Measurements from ENCODE around the gene CHMP4B.

Gene CHMP4B, protein sequence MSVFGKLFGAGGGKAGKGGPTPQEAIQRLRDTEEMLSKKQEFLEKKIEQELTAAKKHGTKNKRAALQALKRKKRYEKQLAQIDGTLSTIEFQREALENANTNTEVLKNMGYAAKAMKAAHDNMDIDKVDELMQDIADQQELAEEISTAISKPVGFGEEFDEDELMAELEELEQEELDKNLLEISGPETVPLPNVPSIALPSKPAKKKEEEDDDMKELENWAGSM

DNA sequence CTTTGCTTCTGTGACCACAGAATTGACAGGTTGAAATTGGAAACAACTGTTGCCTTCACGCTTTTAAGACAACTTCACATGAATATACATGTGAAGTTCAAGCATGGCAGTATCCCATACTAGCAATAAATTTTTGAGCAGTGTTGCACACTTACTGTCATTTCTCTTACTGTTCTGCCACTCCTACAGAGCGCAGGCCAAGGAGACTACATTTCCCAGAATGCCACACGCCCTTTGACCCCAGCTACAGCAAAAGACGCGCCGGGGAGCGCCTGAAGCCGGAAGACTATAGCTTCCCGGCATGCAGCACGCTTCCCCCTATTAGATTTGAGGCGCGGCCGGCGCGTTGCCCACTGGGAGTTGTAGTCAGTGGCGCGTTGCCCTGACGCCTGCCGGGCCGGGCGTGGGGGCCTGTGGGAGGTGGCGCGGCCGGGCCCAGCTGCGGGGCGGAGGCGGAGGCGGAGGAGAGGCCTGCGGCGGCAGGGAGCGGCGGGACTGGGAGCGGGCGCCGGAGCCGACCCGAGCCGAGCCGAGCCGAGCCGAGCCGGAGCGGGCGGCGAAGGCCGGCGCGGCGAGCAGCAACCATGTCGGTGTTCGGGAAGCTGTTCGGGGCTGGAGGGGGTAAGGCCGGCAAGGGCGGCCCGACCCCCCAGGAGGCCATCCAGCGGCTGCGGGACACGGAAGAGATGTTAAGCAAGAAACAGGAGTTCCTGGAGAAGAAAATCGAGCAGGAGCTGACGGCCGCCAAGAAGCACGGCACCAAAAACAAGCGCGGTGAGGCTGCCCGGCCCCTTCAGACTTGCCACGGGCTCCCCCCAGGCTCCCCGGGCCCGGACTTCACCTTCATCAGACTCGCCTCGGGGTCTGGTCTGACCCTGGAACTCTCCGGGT is at the start of gene CHMP4B:
Gene CHMP4B (plus strand): TSS at position 464 of the 891 bp plus-strand sequence. CDS start 121 bp downstream, at position 585.
- Mint-ChIP-seq H3K27ac (peak within 1 kb of the TSS; percentile 94), H3K36me3 (peaks cover 13% of the 10 kb centered on the region), H3K4me3 (peak within 1 kb of the TSS; percentile 100), H3K4me1 (peaks cover 45% of the 10 kb centered on the region), H3K9me3 (no peaks in the 10 kb centered on the region), H3K27me3 (no peaks in the 10 kb centered on the region)

DNA sequence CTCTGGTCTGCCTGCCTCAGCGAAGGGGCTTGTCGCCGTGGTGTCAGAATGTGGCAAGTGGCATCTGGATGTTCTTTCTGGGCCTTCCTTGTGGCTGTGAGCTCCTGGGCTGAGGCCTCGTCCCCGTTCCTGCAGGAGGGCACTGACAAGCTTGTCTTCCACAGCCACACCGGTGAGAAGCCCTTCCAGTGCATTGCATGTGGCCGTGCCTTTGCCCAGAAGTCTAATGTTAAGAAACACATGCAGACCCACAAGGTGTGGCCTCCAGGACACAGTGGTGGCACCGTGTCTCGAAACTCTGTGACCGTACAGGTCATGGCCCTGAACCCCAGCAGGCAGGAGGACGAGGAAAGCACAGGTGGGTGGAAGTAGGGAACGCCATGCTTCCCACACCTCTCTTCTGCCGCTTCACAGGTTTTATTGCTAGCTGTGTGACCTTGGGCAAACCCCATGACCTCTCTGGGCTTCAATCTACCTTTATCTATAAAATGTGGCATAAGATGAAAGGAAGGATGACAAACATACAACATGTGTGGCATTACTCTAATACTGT is 49.4 kb upstream of the CHMP4B start:
- no peaks in the 10 kb centered on the region for H3K9me3 Mint-ChIP-seq
- H3K36me3 Mint-ChIP-seq = peaks cover 24% of the 10 kb centered on the region
- no peak overlapping the region for H3K4me3 Mint-ChIP-seq
- H3K27me3 Mint-ChIP-seq = no peaks in the 10 kb centered on the region
- H3K4me1 Mint-ChIP-seq = no peaks in the 10 kb centered on the region
- no peak overlapping the region for H3K27ac Mint-ChIP-seq

- Mint-ChIP-seq H3K27me3 (no peaks in the 10 kb centered on the region), H3K4me3 (no peak overlapping the region), H3K27ac (peak overlapping the region; percentile 30), H3K4me1 (no peaks in the 10 kb centered on the region), H3K36me3 (peaks cover 10% of the 10 kb centered on the region), H3K9me3 (no peaks in the 10 kb centered on the region)
These were observed 46.0 kb upstream of the CHMP4B start for GRCh38 chr20:33765099-33765498.

GRCh38 chr20:33765592-33765991 is 45.6 kb upstream of the CHMP4B start:
- Mint-ChIP-seq H3K4me3 (no peak overlapping the region), H3K4me1 (no peaks in the 10 kb centered on the region), H3K36me3 (peaks cover 10% of the 10 kb centered on the region), H3K27me3 (no peaks in the 10 kb centered on the region), H3K27ac (peak overlapping the region; percentile 30), H3K9me3 (no peaks in the 10 kb centered on the region)

DNA sequence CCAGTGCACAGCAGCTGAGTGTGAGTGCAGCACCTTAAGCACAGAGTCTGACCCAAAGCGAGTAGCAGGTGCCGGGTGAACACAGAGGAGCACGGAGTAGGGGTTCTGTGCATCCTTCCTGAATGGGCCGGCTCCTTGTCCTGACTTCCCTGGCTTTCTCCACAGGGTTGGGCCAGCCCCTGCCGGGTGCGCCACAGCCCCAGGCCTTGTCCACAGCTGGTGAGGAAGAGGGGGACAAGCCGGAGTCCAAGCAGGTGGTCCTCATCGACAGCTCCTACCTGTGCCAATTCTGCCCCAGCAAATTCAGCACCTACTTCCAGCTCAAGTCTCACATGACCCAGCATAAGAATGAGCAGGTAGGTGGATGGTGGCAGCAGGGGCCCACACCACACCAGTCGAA is 44.5 kb upstream of the CHMP4B start:
- H3K4me3 Mint-ChIP-seq = no peak overlapping the region
- no peak overlapping the region for H3K27ac Mint-ChIP-seq
- peaks cover 10% of the 10 kb centered on the region for H3K36me3 Mint-ChIP-seq
- H3K9me3 Mint-ChIP-seq = no peaks in the 10 kb centered on the region
- H3K27me3 Mint-ChIP-seq = no peaks in the 10 kb centered on the region
- no peaks in the 10 kb centered on the region for H3K4me1 Mint-ChIP-seq

GRCh38 chr20:33767777-33768138 is 43.4 kb upstream of the CHMP4B start:
- H3K4me3 Mint-ChIP-seq = no peak overlapping the region
- H3K4me1 Mint-ChIP-seq = no peaks in the 10 kb centered on the region
- H3K27me3 Mint-ChIP-seq = no peaks in the 10 kb centered on the region
- H3K27ac Mint-ChIP-seq = no peak overlapping the region
- H3K9me3 Mint-ChIP-seq = no peaks in the 10 kb centered on the region
- H3K36me3 Mint-ChIP-seq = peaks cover 10% of the 10 kb centered on the region

DNA sequence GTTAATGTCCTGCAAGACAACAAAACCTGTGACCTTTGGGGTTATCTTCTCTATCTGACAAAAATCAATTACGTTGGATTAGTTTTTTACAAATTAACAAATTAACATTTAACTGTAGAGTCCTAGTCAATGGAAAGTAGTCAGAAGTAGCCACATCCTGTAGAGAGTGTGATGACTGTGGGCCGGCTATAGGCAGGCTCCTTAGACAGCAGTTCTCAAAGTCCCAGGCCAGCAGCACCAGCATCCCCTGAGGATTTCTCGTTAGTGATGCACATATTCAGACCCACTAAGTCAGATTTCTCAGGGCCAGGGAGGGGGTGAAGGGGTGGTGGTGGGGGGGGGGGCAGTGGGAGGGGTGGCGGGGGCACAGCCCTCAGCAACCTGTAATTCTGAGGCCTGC is 42.1 kb upstream of the CHMP4B start:
- H3K27ac Mint-ChIP-seq = no peak overlapping the region
- no peaks in the 10 kb centered on the region for H3K4me1 Mint-ChIP-seq
- H3K4me3 Mint-ChIP-seq = no peak overlapping the region
- no peaks in the 10 kb centered on the region for H3K27me3 Mint-ChIP-seq
- H3K9me3 Mint-ChIP-seq = no peaks in the 10 kb centered on the region
- H3K36me3 Mint-ChIP-seq = peaks cover 13% of the 10 kb centered on the region

- H3K4me1 Mint-ChIP-seq = no peaks in the 10 kb centered on the region
- no peaks in the 10 kb centered on the region for H3K27me3 Mint-ChIP-seq
- H3K36me3 Mint-ChIP-seq = peaks cover 14% of the 10 kb centered on the region
- no peaks in the 10 kb centered on the region for H3K9me3 Mint-ChIP-seq
- H3K4me3 Mint-ChIP-seq = no peak overlapping the region
- no peak overlapping the region for H3K27ac Mint-ChIP-seq
These were observed 41.1 kb upstream of the CHMP4B start for GRCh38 chr20:33770005-33770404.

DNA sequence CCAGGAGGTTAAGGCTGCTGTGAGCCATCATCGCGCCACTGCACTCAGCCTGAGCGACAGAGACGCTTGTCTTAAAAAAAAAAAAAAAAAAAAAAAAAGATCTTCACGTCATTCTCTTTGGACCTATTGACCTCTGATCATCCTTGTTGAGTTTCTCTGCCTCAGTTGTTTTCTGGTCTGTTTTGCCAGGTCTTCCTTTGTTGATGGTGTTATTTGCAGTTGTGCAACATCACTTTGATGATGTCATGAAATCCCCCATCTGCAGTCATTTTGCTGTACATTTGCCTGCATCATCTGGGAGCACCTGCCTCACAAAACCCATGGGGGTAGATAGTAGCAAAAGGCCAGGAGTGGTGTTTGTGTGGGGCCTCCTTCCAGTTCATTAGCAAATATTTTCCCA is 39.2 kb upstream of the CHMP4B start:
- H3K4me3 Mint-ChIP-seq = no peak overlapping the region
- H3K27me3 Mint-ChIP-seq = no peaks in the 10 kb centered on the region
- peaks cover 9% of the 10 kb centered on the region for H3K36me3 Mint-ChIP-seq
- no peak overlapping the region for H3K27ac Mint-ChIP-seq
- H3K9me3 Mint-ChIP-seq = no peaks in the 10 kb centered on the region
- no peaks in the 10 kb centered on the region for H3K4me1 Mint-ChIP-seq

GRCh38 chr20:33772439-33772838 is 38.7 kb upstream of the CHMP4B start:
- Mint-ChIP-seq H3K9me3 (no peaks in the 10 kb centered on the region), H3K27me3 (no peaks in the 10 kb centered on the region), H3K4me3 (no peak overlapping the region), H3K4me1 (no peaks in the 10 kb centered on the region), H3K27ac (no peak overlapping the region), H3K36me3 (peaks cover 9% of the 10 kb centered on the region)

DNA sequence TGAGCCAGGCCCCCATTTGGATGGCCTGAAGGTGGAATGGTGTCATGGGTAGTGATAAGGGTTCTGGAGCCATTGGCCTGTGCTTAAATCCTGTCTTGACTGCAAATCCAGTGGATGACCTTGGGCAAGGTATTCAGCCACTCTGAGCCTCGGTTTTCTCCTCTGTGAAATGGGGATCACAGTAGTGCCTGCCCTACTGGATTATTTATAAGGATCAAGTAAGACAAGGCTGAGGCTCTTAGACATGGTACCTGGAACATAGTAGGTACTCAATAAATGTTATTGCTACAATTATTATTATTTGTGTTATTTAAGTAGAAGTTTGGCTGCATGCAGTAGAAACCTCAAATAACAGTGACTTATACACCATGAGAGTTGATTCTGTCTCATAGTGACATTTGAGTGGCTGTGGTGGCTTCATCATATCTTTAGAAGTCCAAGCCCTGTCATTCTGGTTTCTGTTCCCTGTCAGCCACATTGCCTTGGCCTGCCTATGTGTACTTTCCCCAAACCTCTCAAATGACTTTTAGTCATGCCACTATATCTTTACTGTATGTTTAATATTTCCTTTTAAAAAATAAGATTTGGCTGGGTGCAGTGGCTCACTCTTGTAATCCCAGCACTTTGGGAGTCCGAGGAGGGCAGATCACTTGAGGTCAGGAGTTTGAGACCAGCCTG is 37.6 kb upstream of the CHMP4B start:
- H3K27me3 Mint-ChIP-seq = no peaks in the 10 kb centered on the region
- no peaks in the 10 kb centered on the region for H3K9me3 Mint-ChIP-seq
- H3K4me1 Mint-ChIP-seq = no peaks in the 10 kb centered on the region
- peaks cover 11% of the 10 kb centered on the region for H3K36me3 Mint-ChIP-seq
- H3K4me3 Mint-ChIP-seq = no peak overlapping the region
- no peak overlapping the region for H3K27ac Mint-ChIP-seq

DNA sequence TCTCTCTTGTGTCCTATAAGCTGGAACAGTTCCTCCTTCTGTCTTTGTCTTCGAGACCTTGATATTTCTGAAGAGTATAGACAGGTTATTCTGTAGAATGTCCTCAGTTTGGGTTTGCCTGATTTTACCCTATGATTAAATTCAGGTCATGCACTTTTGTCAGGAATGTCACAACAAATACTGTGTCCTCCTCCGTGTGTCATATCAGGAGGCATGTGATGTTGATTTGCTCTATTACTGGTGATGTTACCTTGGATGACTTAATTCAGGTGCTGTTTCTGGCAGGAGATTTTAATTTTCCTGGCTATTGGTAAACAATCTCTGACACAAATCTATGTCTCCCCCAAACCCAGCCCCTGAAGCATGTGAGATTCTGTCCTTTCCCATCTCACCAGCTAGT is 33.3 kb upstream of the CHMP4B start:
- H3K9me3 Mint-ChIP-seq = no peaks in the 10 kb centered on the region
- no peaks in the 10 kb centered on the region for H3K27me3 Mint-ChIP-seq
- peaks cover 15% of the 10 kb centered on the region for H3K36me3 Mint-ChIP-seq
- no peak overlapping the region for H3K4me3 Mint-ChIP-seq
- H3K27ac Mint-ChIP-seq = no peak overlapping the region
- H3K4me1 Mint-ChIP-seq = peaks cover 4% of the 10 kb centered on the region

DNA sequence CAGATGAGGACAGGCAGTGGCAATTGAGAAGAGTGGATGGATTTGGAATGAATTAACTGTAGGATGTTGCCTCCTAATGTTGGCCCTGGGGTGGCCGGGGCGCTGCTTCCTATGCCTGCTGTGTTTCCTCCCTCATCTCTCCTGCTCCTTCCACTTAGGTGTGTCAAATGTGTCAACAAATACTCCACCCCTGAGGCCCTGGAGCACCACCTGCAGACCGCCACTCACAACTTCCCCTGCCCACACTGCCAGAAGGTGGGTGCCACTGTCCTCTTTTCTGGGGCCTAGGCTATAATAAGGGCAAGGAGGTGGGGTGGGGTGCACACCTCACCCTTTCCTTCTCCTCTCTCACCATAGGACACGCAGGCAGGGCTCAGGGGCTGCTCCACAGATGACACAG is 30.0 kb upstream of the CHMP4B start:
- H3K27ac Mint-ChIP-seq = no peak overlapping the region
- H3K27me3 Mint-ChIP-seq = no peaks in the 10 kb centered on the region
- H3K4me3 Mint-ChIP-seq = no peak overlapping the region
- peaks cover 4% of the 10 kb centered on the region for H3K4me1 Mint-ChIP-seq
- peaks cover 13% of the 10 kb centered on the region for H3K36me3 Mint-ChIP-seq
- no peaks in the 10 kb centered on the region for H3K9me3 Mint-ChIP-seq

- no peaks in the 10 kb centered on the region for H3K27me3 Mint-ChIP-seq
- H3K4me1 Mint-ChIP-seq = peaks cover 4% of the 10 kb centered on the region
- H3K9me3 Mint-ChIP-seq = no peaks in the 10 kb centered on the region
- H3K4me3 Mint-ChIP-seq = no peak overlapping the region
- H3K27ac Mint-ChIP-seq = no peak overlapping the region
- peaks cover 13% of the 10 kb centered on the region for H3K36me3 Mint-ChIP-seq
These were observed 29.2 kb upstream of the CHMP4B start for GRCh38 chr20:33781945-33782344.

DNA sequence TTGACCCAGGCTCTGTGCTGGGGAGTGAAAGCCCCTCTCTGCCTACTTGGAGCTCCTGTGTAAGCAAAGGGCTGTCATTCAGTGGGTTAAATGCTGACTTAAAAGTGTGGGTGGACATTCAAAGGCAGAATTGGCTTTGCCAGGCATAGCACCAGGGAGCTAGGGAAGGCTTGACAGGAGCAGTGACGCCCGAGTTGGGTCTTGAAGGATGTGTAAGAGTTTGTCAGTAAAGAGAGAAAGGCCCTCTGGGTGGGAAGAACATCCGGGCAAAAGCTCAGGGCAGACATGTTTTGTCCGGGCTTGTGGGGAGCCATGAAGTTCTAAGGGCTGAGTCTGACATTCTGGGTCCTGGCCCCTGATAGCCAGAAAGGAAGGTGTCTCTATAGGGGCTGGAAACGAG is 27.9 kb upstream of the CHMP4B start:
- Mint-ChIP-seq H3K36me3 (peaks cover 11% of the 10 kb centered on the region), H3K27ac (no peak overlapping the region), H3K4me1 (peaks cover 9% of the 10 kb centered on the region), H3K4me3 (no peak overlapping the region), H3K27me3 (no peaks in the 10 kb centered on the region), H3K9me3 (no peaks in the 10 kb centered on the region)

DNA sequence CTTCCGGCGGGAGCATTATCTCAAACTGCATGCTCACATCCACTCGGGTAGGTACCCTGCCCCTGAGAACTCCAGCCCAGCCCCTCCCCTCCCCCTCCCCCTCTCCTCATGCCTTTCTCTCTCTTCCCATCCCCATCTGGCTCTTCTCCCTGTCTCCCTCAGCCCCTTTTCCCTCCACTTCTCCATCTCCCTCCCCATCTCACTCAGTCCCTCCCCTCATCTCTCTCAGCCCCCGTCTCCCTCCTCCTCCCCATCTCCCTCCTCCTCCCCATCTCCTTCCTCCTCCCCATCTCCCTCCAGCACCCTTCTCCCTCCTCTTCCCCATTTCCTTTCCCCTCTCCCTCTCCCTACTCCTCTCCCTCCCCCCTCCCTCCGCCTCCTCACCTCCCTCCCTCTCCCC is 27.3 kb upstream of the CHMP4B start:
- H3K4me3 Mint-ChIP-seq = no peak overlapping the region
- peaks cover 11% of the 10 kb centered on the region for H3K36me3 Mint-ChIP-seq
- no peak overlapping the region for H3K27ac Mint-ChIP-seq
- no peaks in the 10 kb centered on the region for H3K9me3 Mint-ChIP-seq
- no peaks in the 10 kb centered on the region for H3K27me3 Mint-ChIP-seq
- peaks cover 6% of the 10 kb centered on the region for H3K4me1 Mint-ChIP-seq

All from activated naive CD4-positive, alpha-beta T cell treated with anti-CD3 and anti-CD28 coated beads, Interleukin-2, amount 50 U/mL, for 24 hours (primary cell).